ENCODE results near the gene SAMSN1.

DNA sequence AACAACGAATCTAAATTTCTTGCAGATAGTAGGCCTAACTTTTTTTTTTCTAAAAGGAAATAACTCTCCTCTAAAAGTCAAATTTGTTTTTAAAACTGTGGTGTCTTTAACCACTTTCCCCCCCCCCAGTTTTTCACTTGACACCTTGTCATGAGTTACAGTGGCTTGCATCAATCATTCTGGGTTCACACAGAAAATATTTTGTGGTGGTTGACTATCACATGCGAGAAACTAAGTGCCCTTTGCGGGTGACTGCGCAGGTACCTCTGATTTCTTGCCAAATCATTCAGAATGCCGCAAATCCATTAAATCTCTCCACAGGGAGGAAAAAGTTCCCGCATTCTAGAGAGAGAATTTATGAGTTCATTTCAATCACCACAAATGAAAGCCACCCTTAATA lies 23.8 kb upstream of the SAMSN1 start:
- TF ChIP-seq EZH2 (IDR thresholded peaks at IDR 0.05; ENCODE audit: low read length), result no peak
- no peak for TF ChIP-seq CTCF (optimal IDR thresholded peaks at IDR 0.05 in 1 of 3, IDR thresholded peaks at IDR 0.05 in 1 of 3, conservative IDR thresholded peaks at IDR 0.05 in 1 of 3; ENCODE audit: extremely low read depth in 1 of 3, insufficient read depth in 2 of 3, low read length in 3 of 3)

All from keratinocyte (primary cell).